Activated CD4-positive, alpha-beta T cell treated with anti-CD3 and anti-CD28 coated beads, Interleukin-2, amount 50 U/mL, for 48 hours (primary cell): ENCODE measurements around the gene RPS21.

Experiments used
- DNase-seq, 2 experiments: peaks; one replicate each; pipeline ENCODE4 v3.0.0-alpha.2; 2020

Gene RPS21

DNA sequence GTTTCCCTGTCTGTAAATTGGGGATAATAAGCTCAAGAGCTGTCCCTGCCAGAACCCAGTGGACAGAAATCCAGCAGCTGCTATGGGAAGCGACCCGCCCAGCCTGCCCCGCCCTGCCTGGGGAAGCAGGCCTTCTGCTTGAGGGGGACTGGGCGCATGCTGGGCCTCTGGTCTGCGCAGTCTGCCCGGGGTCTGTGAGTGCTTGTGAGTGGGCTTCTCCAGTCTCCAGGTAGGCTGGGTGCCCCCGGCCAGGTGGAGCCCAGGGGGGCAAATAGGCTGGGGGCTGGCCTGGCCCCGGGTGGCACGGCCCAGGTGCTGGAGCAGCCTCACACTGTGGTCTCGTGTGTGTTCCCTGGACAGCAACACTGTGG is 41.1 kb downstream of the RPS21 start:
- DNase-seq = no peak

DNA sequence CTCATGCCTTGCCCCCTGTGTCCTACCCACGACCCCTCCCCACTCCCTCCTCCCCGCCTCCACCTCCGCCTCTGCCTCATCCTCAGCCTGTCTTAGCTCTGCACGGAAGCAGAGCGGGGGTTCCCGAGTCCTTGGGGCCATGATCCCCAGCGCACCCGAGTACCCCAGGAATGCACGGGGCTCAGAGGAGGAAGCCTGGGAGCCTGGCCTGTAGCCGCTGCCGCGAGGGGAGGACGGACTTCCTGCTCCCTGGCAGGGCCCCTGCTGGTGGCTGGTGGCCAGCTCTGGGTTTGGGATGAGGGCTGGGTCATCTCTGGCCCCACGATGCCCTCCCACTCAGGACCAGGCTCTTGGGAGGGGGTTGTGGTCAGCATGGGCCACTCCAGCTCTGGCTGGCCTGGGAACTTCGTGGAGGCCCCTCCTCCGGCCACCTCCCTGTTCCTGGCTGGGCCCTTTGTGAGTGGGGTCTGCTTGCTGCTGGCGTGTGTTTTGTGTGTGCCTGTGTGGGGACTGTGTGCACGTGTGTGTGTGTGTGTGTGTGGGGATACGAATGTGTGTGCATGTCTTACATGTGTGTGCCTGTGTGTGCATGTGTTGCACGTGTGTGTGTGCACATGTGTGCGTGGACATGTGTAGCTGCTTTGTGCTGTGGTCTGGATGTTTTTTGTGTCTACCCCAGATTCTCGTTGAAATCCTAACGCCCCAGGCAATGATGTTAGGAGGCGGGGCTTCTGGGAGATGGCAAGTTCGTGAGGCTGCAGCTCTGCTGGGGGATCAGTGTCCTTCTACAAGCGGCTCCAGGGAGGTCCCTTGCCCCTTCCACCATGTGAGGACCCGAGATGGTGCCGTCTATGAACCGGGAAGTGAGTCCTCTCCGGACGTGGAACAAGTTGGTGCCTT is 41.7 kb downstream of the RPS21 start:
- DNase-seq = no peak

GRCh38 chr20:62429455-62430310 is 42.8 kb downstream of the RPS21 start:
- DNase-seq = no peak

DNA sequence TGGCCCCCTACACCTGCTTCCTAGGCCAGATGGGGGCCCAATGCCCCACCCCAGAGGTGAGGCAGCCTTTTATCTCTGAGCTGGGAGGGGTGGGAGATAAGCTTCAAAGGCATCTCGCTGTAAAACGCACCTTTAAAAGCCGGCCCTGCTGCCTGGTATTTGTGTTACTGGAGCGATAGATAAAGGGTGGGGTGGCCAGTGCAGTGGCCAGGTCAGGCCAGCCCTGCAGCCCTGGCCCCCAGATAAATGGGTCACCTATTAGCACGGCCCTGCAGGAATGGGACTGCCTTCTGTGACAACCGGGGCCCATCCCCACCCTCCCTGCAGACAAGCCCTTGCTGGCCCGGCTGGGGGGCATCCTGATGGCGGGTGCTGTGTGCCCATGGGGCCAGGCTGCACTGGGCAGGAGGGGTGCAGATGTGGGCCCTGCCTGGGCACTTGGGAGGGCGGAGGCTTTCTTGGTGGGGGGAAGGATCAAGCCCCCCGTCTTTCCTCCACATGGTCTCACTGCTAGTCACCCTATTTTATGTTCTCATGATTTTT is 43.5 kb downstream of the RPS21 start:
- DNase-seq = no peak

- DNase-seq = no peak
Observed at GRCh38 chr20:62430866-62431447, 44.1 kb downstream of the RPS21 start.

DNA sequence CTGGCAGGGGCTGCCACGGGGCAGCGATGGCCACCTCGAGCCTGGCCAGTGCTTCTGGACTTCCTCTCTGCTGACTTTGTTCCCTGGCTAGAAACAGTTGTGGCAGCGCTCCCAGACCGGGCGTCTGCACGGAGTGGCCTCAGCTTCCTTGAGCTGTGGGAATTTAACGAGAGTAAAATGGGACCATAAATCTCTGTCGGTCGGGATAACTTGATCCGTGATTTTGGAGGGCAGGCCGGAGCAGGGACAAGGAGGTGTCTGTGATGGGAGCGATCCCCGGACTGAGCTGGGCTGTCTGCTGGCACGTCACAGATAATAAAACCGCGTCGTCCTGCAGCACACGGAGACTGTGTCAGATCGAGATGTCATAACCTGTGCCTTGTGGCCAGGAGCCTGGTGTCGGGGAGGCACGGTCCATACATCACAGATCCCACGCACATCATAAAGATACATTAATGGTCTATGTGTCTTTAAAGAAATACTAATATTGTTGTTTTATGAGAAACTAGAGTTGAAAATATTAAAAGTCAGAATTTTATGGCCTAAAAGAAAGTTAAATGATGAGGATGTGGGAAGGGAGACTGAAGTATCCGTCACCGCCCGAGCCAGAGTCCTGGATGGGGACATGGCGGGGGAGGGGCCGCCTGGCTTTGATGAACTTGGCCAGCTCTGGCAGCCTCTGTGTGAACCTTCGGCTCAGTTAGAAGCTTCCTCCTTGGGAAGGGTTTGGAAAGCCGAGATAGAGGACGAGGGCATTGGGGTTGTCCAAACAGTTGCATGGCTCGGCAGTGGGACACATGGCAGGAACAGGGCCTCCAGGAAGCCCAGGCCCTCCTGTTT is 47.0 kb downstream of the RPS21 start:
- DNase-seq = no peak

DNA sequence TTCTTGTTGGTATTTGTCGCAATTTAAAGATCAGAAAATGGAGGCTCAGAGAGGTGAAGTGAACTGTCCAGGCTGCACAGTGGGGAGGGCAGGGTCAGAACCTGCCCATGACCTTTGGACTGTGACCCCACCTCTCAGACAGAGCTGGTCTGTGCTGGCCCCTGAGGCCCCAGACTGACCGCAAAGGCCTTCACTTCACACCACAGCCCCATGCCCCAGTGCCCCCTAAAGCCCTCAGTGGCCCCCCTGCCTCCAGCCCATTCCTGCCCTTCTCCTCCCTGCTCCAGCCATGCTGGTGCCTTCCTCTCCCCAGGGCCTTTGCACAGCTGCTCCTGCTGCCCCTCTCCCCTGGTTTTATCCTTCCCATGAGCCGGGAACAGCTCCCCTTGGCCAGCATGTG is 49.8 kb downstream of the RPS21 start:
- DNase-seq = no peak

DNA sequence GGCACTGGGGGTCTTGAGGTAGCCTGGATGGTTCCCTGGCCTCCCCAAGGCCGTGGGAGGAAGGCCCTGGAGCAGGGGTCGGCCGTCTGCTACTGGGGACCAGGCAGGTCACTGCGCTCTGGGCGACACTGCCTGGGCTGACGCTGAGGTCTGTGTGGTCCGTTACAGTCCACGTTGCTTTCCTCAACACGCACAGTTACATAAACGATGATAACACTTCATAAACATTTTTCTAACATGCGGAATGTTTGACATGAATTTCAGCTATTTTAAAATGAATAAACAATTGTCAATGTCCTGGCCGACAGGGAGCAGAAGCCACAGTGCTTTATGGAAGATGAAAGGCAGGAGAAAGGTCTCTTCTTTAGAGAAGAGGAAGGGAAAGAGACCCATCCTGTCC is 50.6 kb downstream of the RPS21 start:
- no peak for DNase-seq

DNA sequence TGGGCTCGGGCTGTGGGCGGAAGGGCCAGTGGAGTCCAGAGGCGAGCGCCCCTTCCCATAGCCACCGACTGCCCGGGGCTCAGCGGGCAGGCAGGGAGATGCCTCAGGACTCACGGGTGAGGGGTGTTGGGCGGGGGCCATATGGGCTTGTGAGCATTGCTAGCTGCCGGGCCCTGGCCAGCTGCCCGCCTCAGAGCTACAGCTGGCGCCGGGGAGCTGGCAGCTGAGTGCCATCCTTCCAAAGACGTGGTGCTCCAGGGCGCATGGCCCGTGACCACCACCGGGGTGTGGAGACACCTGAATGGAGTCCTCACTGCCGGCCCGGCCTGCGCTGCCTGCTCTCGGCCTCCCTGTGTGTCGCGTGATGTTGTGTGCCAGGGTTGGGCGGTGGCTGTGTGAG is 51.0 kb downstream of the RPS21 start:
- DNase-seq = no peak
